IPS-NIHi7 (cell line): Measurements from ENCODE around the gene ZNF697.
"Not testable (repeated sequence)": the region's sequence is repeated elsewhere in the genome, so short reads cannot be mapped to it uniquely, and the experiment has no call there.

Experiments used
- DNase-seq: peaks from one replicate; pipeline ENCODE4 v3.0.0; 2012; ENCODE audit warnings: mixed read lengths; ENCODE audit errors: extremely low spot score

ZNF697 gene

GRCh38 chr1:119602789-119603188, 45.3 kb downstream of the ZNF697 start:
- not testable (repeated sequence) for DNase-seq

- DNase-seq = no peak
Observed at GRCh38 chr1:119602169-119602568, 45.9 kb downstream of the ZNF697 start.

GRCh38 chr1:119600976-119601375, 47.1 kb downstream of the ZNF697 start:
- DNase-seq = no peak

- DNase-seq = no peak
Observed at GRCh38 chr1:119600561-119600960, 47.5 kb downstream of the ZNF697 start.

- DNase-seq = no peak
Observed at GRCh38 chr1:119595606-119596005, 52.5 kb downstream of the ZNF697 start.

GRCh38 chr1:119595168-119595567, 52.9 kb downstream of the ZNF697 start:
- DNase-seq = no peak

- no peak for DNase-seq
Observed at GRCh38 chr1:119594376-119594775, 53.7 kb downstream of the ZNF697 start.

GRCh38 chr1:119593805-119594204, 54.3 kb downstream of the ZNF697 start:
- no peak for DNase-seq

- DNase-seq = no peak
Observed at GRCh38 chr1:119590393-119590792, 57.7 kb downstream of the ZNF697 start.

- no peak for DNase-seq
Observed at GRCh38 chr1:119588621-119589020, 59.4 kb downstream of the ZNF697 start.

- DNase-seq = no peak
Observed at GRCh38 chr1:119587341-119587740, 60.7 kb downstream of the ZNF697 start.

- not testable (repeated sequence) for DNase-seq
Observed at GRCh38 chr1:119585801-119586200, 62.3 kb downstream of the ZNF697 start.

- peak; percentile 78 for DNase-seq
Observed at GRCh38 chr1:119582801-119583200, 65.3 kb downstream of the ZNF697 start.

GRCh38 chr1:119581076-119581475, 67.0 kb downstream of the ZNF697 start:
- DNase-seq = not testable (repeated sequence)

- DNase-seq = no peak
Observed at GRCh38 chr1:119573886-119574285, 74.2 kb downstream of the ZNF697 start.

GRCh38 chr1:119569930-119570622, 78.0 kb downstream of the ZNF697 start:
- not testable (repeated sequence) for DNase-seq
